Skeletal muscle tissue (tissue), 4 donors: ENCODE data around the gene SMURF2. TPM values are rescaled to one million over a fixed set of nuclear protein-coding genes. Genes with fewer than 3 reads are reported as not detected.
A peak's percentile ranks its signal among the peaks of the same experiment; 100 is the strongest.

Experiments
- H3K27ac ChIP-seq: one replicate; pipeline ENCODE4 v1.7.0; 2013; ENCODE audit warnings: mild to moderate bottlenecking, low read depth, low read length, inconsistent platforms
- H3K27me3 ChIP-seq, 3 donors: one replicate each; pipeline ENCODE4 v1.7.0; 2013; ENCODE audit warnings: low read length in 3 of 3; ENCODE audit not compliant: control insufficient read depth in 3 of 3, insufficient read depth in 3 of 3
- H3K36me3 ChIP-seq, 3 donors: one replicate each; pipeline ENCODE4 v1.7.0; 2013; ENCODE audit warnings: low read length in 3 of 3; ENCODE audit not compliant: control insufficient read depth in 3 of 3, insufficient read depth in 3 of 3
- H3K4me1 ChIP-seq, 3 donors: one replicate each; pipeline ENCODE4 v1.7.0; 2013; ENCODE audit warnings: low read length in 3 of 3, mild to moderate bottlenecking in 3 of 3; ENCODE audit not compliant: control insufficient read depth in 3 of 3, insufficient read depth in 3 of 3
- H3K4me3 ChIP-seq, 3 donors: one replicate each; pipeline ENCODE4 v1.7.0; 2013; ENCODE audit warnings: low read length in 3 of 3
- H3K9ac ChIP-seq, 3 donors: one replicate each; pipeline ENCODE4 v1.7.0; 2013; ENCODE audit warnings: low read length in 3 of 3, mild to moderate bottlenecking in 3 of 3, moderate library complexity in 2 of 3, low read depth in 1 of 3
- H3K9me3 ChIP-seq, 3 donors: one replicate each; pipeline ENCODE4 v1.7.0; 2013; ENCODE audit warnings: low read length in 3 of 3; ENCODE audit not compliant: control insufficient read depth in 3 of 3
- total RNA-seq: library from RNA; depleted of rRNA; stranded (reverse); fragments of >200 nt; gene quantifications from one replicate; pipeline ENCODE4 v1.2.3, GENCODE V29; 2014
- donor health status: Osteomylitis.

The SMURF2 gene
- total RNA-seq: 32.4 TPM

DNA sequence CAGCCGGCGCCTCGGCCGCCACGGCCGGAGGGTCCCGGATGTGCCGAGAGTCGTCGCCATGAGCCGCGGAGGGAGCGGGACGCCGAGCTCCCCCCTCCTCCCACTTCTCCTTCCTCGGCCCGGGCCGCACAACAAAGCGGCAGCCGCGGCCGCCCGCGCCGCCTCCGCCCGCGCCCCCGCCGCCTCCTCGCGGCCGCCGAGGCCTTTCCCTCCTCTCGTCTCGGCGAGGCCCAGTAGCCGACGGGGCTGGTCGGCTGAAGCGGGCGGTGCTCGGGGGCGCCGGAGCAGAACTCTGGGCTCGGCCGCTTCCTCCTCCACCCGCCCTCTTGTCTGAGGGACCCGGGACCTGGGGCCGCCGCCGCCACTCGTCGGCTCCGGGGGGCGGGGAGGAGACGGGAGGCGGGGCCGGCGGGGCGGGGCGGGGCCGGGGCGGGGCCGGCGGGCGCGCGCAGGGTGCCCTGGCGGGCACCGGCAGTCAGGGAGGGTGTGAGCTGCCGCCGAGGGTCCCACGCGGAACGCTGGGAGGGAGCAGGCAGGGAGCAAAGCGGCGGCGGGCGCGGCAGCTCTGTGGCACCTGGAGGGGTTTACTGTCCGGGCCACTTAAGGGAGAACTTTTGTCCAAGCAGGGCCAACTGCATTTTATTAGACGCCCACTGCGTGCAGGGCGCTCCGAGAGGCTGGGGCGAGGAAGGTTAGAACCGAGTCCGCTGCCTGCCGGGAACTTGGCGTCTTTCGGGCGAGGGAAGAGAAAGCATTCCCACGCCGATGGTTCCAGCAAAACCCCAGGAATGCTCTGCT, at the start of gene SMURF2:
Gene SMURF2 (minus strand): TSS at position 332 of the 798 bp plus-strand sequence. CDS start 427 bp downstream, outside the sequence.
- Histone ChIP-seq H3K36me3 (no peaks in the 10 kb centered on the region), H3K9me3 (no peaks in the 10 kb centered on the region), H3K4me3 (peak within 1 kb of the TSS; percentile 77 to 83 (median 80)), H3K27me3 (no peaks in the 10 kb centered on the region), H3K4me1 (peaks cover 0 to 19% (median 7%) of the 10 kb centered on the region in 3 donors), H3K9ac (peak within 1 kb of the TSS; percentile 72 to 85 (median 72)), H3K27ac (peak within 1 kb of the TSS; percentile 58)

DNA sequence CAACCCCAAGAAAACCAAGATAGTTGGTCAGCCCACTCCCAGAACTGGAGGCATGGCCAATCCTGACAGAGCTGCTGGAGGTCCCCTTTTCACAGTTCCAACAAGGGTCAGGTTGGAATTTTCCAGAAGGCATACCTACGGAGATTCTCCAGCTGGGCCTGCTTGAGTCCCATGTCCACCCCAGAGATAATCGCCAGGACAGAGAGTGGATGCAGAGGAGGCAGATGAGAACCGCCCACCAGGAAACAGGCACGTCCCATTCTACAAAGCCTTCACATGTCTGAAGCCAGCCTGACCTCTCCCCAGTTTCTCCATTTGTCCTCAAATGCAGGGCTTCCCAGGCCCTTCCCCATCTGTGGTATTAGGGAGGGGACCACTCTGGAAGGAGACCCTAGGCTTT, 47.4 kb upstream of the SMURF2 start:
- Histone ChIP-seq H3K27me3 (no peaks in the 10 kb centered on the region), H3K9ac (no peak overlapping the region), H3K36me3 (no peaks in the 10 kb centered on the region), H3K27ac (no peak overlapping the region), H3K9me3 (no peaks in the 10 kb centered on the region), H3K4me1 (peaks cover 4 to 13% (median 11%) of the 10 kb centered on the region in 3 donors), H3K4me3 (no peak overlapping the region)

DNA sequence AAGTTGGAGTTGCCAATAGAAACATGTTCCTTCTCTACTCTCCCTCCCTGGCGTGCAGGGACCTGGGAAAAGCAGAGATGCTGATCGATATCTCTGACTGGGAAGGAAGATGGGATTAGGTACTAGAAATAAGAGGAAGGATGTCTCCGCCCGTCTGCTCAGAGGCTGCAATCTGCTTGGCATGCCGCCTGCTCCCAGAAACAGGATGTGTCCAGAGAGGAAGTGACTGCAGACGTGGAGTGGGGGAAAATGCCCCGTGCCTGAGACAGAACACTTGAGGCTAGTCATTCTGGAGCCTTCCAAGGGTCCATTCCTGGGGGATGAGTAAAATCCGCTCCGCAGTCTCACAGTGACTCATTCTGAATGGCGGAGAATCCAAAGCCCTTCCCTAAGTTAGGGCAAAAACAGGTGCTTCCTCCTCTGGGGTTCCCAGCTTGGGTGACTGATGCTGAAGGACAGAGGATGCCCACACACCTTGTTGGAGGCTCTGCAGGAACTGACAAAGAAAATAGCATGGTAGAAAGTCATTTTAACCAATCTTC, 45.0 kb upstream of the SMURF2 start:
- Histone ChIP-seq H3K27ac (peak overlapping the region; percentile 58), H3K4me1 (peaks cover 4 to 13% (median 11%) of the 10 kb centered on the region in 3 donors), H3K4me3 (peak overlapping the region in 1 of 3 donors; percentile 30), H3K9me3 (peaks cover 0 to 3% (median 0%) of the 10 kb centered on the region in 3 donors), H3K36me3 (no peaks in the 10 kb centered on the region), H3K9ac (no peak overlapping the region), H3K27me3 (no peaks in the 10 kb centered on the region)

GRCh38 chr17:64706224-64707049, 44.3 kb upstream of the SMURF2 start:
- H3K27ac ChIP-seq: peak overlapping the region; percentile 58
- peaks cover 0 to 3% (median 0%) of the 10 kb centered on the region in 3 donors for H3K9me3 ChIP-seq
- H3K27me3 ChIP-seq: no peaks in the 10 kb centered on the region
- H3K4me1 ChIP-seq: peaks cover 4 to 13% (median 11%) of the 10 kb centered on the region in 3 donors
- H3K36me3 ChIP-seq: no peaks in the 10 kb centered on the region
- no peak overlapping the region for H3K4me3 ChIP-seq
- no peak overlapping the region for H3K9ac ChIP-seq

DNA sequence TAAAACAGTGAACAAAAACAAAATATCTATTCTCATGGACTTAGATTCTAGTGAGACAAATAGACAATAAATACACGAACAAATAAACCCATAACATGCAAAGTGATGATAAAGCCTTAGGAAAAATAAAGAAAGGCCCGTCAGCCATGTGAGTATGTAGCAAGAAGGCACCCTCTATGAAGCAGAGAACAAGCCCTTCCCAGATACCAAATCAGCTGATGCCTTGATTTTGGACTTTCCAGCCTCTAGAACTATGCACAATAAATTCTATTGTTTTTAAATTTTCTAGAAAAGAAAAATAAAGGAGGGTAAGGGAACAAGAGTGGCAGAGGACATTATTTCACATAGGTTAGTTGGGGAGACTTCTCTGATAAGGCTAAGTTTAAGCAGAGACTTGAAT, 40.7 kb upstream of the SMURF2 start:
- Histone ChIP-seq H3K9me3 (peaks cover 0 to 3% (median 0%) of the 10 kb centered on the region in 3 donors), H3K9ac (no peak overlapping the region), H3K36me3 (no peaks in the 10 kb centered on the region), H3K4me1 (peaks cover 4 to 11% (median 8%) of the 10 kb centered on the region in 3 donors), H3K27me3 (no peaks in the 10 kb centered on the region), H3K4me3 (no peak overlapping the region), H3K27ac (no peak overlapping the region)

- Histone ChIP-seq H3K9ac (no peak overlapping the region), H3K4me1 (peaks cover 0 to 2% (median 0%) of the 10 kb centered on the region in 3 donors)
Measured at GRCh38 chr17:64698725-64699124, 36.6 kb upstream of the SMURF2 start.

GRCh38 chr17:64694207-64694606, 32.1 kb upstream of the SMURF2 start:
- Histone ChIP-seq H3K4me3 (no peak overlapping the region), H3K9me3 (no peaks in the 10 kb centered on the region), H3K36me3 (no peaks in the 10 kb centered on the region), H3K4me1 (peaks cover 0 to 2% (median 0%) of the 10 kb centered on the region in 3 donors), H3K27ac (no peak overlapping the region), H3K27me3 (no peaks in the 10 kb centered on the region), H3K9ac (no peak overlapping the region)

More at GRCh38 chr17:64698725-64699124, 36.6 kb upstream of the SMURF2 start:
- H3K27ac ChIP-seq: no peak overlapping the region
- H3K27me3 ChIP-seq: no peaks in the 10 kb centered on the region
- H3K36me3 ChIP-seq: no peaks in the 10 kb centered on the region
- no peak overlapping the region for H3K4me3 ChIP-seq
- H3K9me3 ChIP-seq: peaks cover 0 to 3% (median 0%) of the 10 kb centered on the region in 3 donors

DNA sequence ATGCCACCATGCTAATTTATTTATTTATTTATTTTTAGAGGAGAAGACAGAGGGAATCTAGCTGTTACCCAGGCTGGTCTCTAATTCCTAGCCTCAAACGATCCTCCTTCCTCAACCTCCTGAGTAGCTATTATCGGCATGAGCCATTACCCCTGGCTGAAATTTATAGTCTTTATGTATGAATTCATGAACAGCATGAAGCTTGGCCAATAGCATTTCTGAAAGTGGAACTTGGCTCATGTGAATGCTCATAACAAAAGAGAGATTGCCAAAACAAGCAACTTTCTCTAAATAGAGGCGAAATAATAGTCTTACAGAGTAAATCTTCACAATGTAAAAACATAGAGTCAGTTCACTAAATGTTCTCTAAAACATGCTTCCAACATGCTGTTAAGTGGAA, 30.1 kb upstream of the SMURF2 start:
- peaks cover 0 to 2% (median 0%) of the 10 kb centered on the region in 3 donors for H3K4me1 ChIP-seq
- no peaks in the 10 kb centered on the region for H3K9me3 ChIP-seq
- H3K27me3 ChIP-seq: no peaks in the 10 kb centered on the region
- no peak overlapping the region for H3K4me3 ChIP-seq
- H3K36me3 ChIP-seq: no peaks in the 10 kb centered on the region
- H3K9ac ChIP-seq: no peak overlapping the region
- H3K27ac ChIP-seq: no peak overlapping the region

- Histone ChIP-seq H3K4me3 (no peak overlapping the region), H3K27ac (no peak overlapping the region), H3K9me3 (no peaks in the 10 kb centered on the region), H3K9ac (no peak overlapping the region), H3K36me3 (no peaks in the 10 kb centered on the region), H3K27me3 (no peaks in the 10 kb centered on the region), H3K4me1 (peaks cover 0 to 2% (median 0%) of the 10 kb centered on the region in 3 donors)
Measured at GRCh38 chr17:64689106-64689505, 27.0 kb upstream of the SMURF2 start.
